ENCODE results near the gene TFF1.

TFF1 gene

DNA sequence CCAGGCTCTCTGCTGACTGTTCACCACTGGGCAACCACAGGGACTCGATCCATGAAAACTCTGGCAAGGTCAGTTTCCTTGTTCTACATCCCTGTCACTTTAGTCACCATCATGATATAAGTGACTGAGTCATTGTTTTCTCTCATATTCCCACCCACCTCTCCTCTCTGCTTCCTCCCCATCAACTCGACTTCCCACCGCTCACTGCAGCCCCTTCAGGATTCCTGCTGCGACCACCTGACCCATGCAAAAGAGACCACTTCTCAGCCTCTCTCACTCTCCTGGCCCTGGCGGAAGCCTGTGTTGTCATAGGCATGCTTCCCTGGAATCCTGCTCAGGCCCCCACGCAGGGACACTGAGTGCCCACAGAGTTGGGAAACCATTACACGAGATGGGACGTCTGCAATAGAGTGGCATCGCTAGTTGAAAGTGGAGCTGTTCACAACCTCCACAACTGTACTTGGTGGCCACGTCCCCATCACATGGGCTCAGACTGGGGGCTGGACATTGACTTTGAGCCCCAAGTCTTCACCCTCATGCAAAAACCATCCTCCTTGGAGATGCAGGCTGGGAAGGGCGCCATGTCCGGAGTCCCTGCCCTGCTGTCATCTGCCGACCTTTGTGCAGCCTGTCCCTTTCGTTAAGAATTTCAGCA lies 13.8 kb downstream of the TFF1 start:
- peaks cover 22% of the 10 kb centered on the region for H3K9me3 Mint-ChIP-seq
- H3K27me3 Mint-ChIP-seq (ENCODE audit: low read depth) = peaks cover 13% of the 10 kb centered on the region
- no peaks in the 10 kb centered on the region for H3K4me1 Mint-ChIP-seq
- TF ChIP-seq, protein P1, sequence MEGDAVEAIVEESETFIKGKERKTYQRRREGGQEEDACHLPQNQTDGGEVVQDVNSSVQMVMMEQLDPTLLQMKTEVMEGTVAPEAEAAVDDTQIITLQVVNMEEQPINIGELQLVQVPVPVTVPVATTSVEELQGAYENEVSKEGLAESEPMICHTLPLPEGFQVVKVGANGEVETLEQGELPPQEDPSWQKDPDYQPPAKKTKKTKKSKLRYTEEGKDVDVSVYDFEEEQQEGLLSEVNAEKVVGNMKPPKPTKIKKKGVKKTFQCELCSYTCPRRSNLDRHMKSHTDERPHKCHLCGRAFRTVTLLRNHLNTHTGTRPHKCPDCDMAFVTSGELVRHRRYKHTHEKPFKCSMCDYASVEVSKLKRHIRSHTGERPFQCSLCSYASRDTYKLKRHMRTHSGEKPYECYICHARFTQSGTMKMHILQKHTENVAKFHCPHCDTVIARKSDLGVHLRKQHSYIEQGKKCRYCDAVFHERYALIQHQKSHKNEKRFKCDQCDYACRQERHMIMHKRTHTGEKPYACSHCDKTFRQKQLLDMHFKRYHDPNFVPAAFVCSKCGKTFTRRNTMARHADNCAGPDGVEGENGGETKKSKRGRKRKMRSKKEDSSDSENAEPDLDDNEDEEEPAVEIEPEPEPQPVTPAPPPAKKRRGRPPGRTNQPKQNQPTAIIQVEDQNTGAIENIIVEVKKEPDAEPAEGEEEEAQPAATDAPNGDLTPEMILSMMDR (IDR thresholded peaks at IDR 0.05; ENCODE audit: unreplicated experiment in 3 of 3) = no peak
- no peak overlapping the region for H3K27ac Mint-ChIP-seq
- no peaks in the 10 kb centered on the region for H3K36me3 Mint-ChIP-seq (ENCODE audit: low read depth)
- H3K4me3 Mint-ChIP-seq = no peak overlapping the region

DNA sequence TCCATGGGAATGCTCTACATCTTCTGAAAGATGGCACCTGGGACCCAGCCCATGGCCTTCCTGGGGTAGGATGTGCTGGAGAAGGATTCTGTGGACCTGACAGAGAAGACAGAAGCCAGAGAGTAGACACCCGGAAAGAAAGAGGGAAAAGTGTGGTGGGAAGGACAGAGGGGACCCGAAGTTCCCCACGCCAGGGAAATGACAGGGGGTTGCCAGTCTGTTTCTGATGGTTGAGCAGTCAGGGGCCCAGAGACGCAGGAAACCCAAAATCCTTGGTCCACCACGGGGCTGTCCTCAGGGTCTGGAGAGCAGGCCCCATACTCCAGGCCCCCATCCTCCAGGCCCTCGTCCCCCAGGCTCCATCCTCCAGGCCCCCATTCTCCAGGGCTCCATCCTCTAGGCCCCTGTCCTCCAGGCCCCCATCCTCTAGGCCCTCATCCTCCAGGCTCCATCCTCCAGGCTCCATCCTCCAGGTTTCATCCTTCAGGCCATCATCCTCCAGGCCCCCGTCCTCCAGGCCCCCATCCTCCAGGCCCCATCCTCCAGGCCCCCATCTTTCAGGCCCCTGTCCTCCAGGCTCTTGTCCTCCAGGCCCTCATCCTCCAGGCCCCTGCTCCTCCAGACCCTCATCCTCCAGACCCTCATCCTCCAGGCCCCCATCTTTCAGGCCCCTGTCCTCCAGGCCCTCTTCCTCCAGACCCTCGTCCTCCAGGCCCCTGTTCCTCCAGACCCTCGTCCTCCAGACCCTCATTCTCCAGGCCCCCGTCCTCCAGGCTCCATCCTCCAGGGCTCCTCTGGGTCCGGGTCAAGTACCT lies 14.5 kb downstream of the TFF1 start:
- Mint-ChIP-seq H3K36me3 (ENCODE audit: low read depth) (no peaks in the 10 kb centered on the region), H3K4me3 (no peak overlapping the region), H3K4me1 (no peaks in the 10 kb centered on the region), H3K9me3 (peaks cover 15% of the 10 kb centered on the region), H3K27ac (no peak overlapping the region), H3K27me3 (ENCODE audit: low read depth) (peaks cover 13% of the 10 kb centered on the region)
- TF ChIP-seq, protein P1 (IDR thresholded peaks at IDR 0.05; ENCODE audit: unreplicated experiment in 3 of 3) = no peak

DNA sequence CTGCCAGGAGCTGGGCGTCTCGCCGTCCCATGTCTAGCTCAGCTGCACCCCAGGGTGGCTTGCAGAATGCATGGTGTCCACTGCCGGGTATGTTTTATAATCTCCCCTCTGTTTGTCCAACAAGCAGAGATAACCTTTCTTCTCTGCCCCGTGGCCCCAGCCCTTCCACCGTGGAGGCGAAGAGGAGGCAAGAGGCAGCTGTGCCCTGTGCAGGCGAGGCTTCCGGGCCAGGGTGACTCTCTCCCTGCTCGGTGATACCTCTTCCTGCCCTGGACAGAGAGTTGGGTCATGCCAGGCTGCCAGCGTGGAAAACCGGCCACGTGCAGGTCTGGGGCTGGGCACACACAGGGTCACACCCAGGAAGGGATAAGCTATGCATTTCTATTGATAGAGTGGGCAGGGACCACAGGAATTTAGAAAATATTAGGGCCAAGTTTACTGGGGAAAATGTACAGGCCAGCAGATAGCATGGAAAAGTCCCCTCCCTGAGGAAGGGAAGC lies 15.4 kb downstream of the TFF1 start, which contains the start of gene TFF2:
Gene TFF2, minus strand, starts transcription at position 68 of the 500 bp plus-strand sequence. Its CDS starts 37 bp downstream, at position 31.
- no peak within 1 kb of the TSS for H3K4me3 Mint-ChIP-seq
- H3K9me3 Mint-ChIP-seq = peaks cover 11% of the 10 kb centered on the region
- H3K27ac Mint-ChIP-seq = no peak within 1 kb of the TSS
- peaks cover 13% of the 10 kb centered on the region for H3K27me3 Mint-ChIP-seq (ENCODE audit: low read depth)
- no peaks in the 10 kb centered on the region for H3K36me3 Mint-ChIP-seq (ENCODE audit: low read depth)
- H3K4me1 Mint-ChIP-seq = no peaks in the 10 kb centered on the region
- TF ChIP-seq, protein P1 (IDR thresholded peaks at IDR 0.05; ENCODE audit: unreplicated experiment in 3 of 3) = no peak

DNA sequence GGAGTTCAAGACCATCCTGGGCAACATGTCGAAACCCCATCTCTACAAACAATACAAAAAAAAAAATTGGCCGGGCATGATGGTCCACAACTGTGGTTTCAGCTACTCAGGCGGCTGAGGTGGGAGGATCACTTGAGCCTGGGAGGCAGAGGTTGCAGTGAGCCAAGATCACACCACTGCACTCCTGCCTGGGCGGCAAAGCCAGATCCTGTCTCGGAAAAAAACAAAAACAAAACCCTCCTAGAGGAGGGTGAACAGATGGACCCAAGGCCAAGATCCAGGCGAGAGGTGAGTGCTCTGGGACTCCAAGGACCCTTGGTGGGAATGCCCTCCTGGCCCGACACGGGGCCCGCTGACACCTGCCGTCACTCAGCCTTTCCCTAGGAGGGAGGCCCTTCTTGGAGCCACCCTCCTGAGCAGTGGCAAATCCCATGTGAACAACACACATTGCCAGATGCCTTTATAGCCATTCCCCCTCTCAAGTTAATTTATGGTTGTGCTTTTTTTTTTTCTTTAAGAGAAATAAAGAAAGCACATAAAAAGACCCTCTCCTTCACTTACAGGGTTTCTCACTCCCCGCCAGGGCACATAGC lies 15.9 kb downstream of the TFF1 start:
- TF ChIP-seq, protein P1 (IDR thresholded peaks at IDR 0.05; ENCODE audit: unreplicated experiment in 3 of 3) = no peak
- Mint-ChIP-seq H3K4me3 (no peak overlapping the region), H3K27ac (no peak overlapping the region), H3K27me3 (ENCODE audit: low read depth) (peaks cover 16% of the 10 kb centered on the region), H3K4me1 (no peaks in the 10 kb centered on the region), H3K36me3 (ENCODE audit: low read depth) (no peaks in the 10 kb centered on the region), H3K9me3 (peaks cover 7% of the 10 kb centered on the region)

DNA sequence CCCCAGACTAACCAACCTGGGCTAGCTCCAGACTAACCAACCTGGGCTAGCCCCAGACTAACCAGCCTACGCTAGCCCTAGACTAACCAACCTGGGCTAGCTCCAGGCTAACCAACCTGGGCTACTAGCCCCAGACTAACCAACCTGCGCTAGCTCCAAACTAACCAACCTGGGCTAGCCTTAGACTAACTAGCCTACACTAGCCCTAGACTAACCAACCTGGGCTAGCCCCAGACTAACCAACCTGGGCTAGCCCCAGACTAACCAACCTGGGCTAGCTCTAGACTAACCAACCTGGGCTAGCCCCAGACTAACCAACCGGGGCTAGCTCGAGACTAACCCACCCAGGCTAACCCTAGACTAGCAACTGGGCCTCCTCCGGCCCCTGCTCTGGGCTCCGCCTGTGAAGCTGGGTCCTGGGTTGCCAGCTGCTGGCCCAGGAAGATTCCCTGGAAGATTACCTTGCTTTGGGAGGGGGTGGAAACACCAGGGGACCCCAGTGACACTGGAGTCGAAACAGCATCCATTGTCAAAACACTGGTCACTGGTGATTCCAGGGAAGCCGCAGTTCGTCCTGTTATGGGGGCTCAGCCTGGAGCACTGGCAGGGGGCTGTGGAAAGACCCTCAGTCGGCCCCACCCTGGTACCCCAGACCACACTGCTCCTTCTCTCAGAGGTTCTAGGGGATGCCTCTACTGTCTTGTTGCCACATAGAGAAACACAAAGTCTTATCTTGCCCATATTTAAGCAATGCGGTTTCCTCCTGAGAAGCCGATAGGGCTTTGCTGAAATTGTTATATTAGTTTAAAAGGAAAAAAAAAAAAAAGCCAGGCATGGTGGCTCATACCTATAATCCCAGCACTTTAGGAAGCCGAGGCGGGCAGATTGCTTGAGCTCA lies 16.7 kb downstream of the TFF1 start:
- H3K27ac Mint-ChIP-seq = no peak overlapping the region
- no peaks in the 10 kb centered on the region for H3K4me1 Mint-ChIP-seq
- H3K36me3 Mint-ChIP-seq (ENCODE audit: low read depth) = no peaks in the 10 kb centered on the region
- H3K27me3 Mint-ChIP-seq (ENCODE audit: low read depth) = peaks cover 16% of the 10 kb centered on the region
- TF ChIP-seq, protein P1 (IDR thresholded peaks at IDR 0.05; ENCODE audit: unreplicated experiment in 3 of 3) = no peak
- H3K9me3 Mint-ChIP-seq = peaks cover 3% of the 10 kb centered on the region
- no peak overlapping the region for H3K4me3 Mint-ChIP-seq

Data from nephron (organoid).